Breast epithelium (tissue), 4 donors: ENCODE data around the gene PYCR2. TPM values are rescaled to one million over a fixed set of nuclear protein-coding genes. Genes with fewer than 3 reads are reported as not detected.

Experiments used
- DNase-seq, 2 donors: peaks; one replicate each; pipeline ENCODE4 v3.0.0-alpha.2; 2019; ENCODE audit warnings: low spot score in 2 of 2
- H3K27ac ChIP-seq, 2 donors: fragments of 200-600 bp; sonication (generic) in 1 of 2; one replicate each; pipeline ENCODE4 v1.5.1; 2016 to 2019; ENCODE audit warnings: mild to moderate bottlenecking in 1 of 2
- H3K27me3 ChIP-seq, 2 donors: fragments of 200-600 bp; sonication (generic) in 1 of 2; one replicate each; pipeline versions ENCODE4 v1.5.1 to v1.6.0; 2017 to 2019; ENCODE audit warnings: control low read depth in 1 of 2, mild to moderate bottlenecking in 1 of 2
- H3K36me3 ChIP-seq: fragments of 200-600 bp; one replicate; pipeline ENCODE4 v1.5.1; 2019
- H3K4me1 ChIP-seq, 2 donors: fragments of 200-600 bp; sonication (generic); one replicate each; pipeline ENCODE4 v1.5.1; 2016 to 2019; ENCODE audit warnings: control low read depth in 1 of 2
- H3K4me3 ChIP-seq, 3 donors: fragments of 200-600 bp; sonication (generic); 1 replicate in 2 of 3; 2 replicates in 1 of 3; pipeline ENCODE4 v1.5.1; 2016 to 2019; ENCODE audit warnings: mild to moderate bottlenecking in 3 of 3, moderate library complexity in 2 of 3
- H3K9me3 ChIP-seq, 2 donors: fragments of 200-600 bp; sonication (generic) in 1 of 2; one replicate each; pipeline ENCODE4 v1.5.1; 2016 to 2019; ENCODE audit warnings: control low read depth in 1 of 2
- CTCF ChIP-seq, 3 donors: fragments of 450-650 bp; IDR thresholded peaks; one replicate each; pipeline ENCODE4 v1.5.1; 2016 to 2017; ENCODE audit warnings: antibody characterized with exemption in 3 of 3, mild to moderate bottlenecking in 3 of 3, moderate library complexity in 3 of 3
- POLR2A ChIP-seq: fragments of 450-650 bp; IDR thresholded peaks from one replicate; pipeline ENCODE4 v1.6.1; 2016; ENCODE audit warnings: antibody characterized with exemption, mild to moderate bottlenecking, moderate library complexity
- POLR2AphosphoS5 ChIP-seq, 3 donors: sonication (generic); formaldehyde crosslinking; IDR thresholded peaks; one replicate each; pipeline ENCODE4 v1.6.1; 2017; ENCODE audit warnings: antibody characterized with exemption in 3 of 3
- intact Hi-C: fragments of 100-400 bp; cut with DNase I; formaldehyde crosslinking; loops from one replicate; pipeline ENCODE4 v1.15.1; 2023; ENCODE audit warnings: low total_unique reads
- total RNA-seq, 3 donors: library from RNA; depleted of rRNA; stranded (reverse); fragments of >200 nt; gene quantifications; one replicate each; pipeline ENCODE4 v1.1.0, GENCODE V29; 2016

The PYCR2 gene
- total RNA-seq, 3 donors from 2014 or later: 40.2 to 49.3 (median 47.9) TPM

GRCh38 chr1:225909477-225909876 is 14.6 kb downstream of the PYCR2 start:
- intact Hi-C loops: no loop called here
- Histone ChIP-seq H3K27me3 (no peaks in the 10 kb centered on the region), H3K36me3 (no peaks in the 10 kb centered on the region), H3K4me1 (no peaks in the 10 kb centered on the region), H3K9me3 (no peaks in the 10 kb centered on the region), H3K27ac (no peak overlapping the region), H3K4me3 (no peak overlapping the region)
- TF ChIP-seq POLR2AphosphoS5 (IDR thresholded peaks at IDR 0.05): no peak
- no peak for TF ChIP-seq CTCF (IDR thresholded peaks at IDR 0.05)
- TF ChIP-seq POLR2A: no peak
- DNase-seq: no peak

- no peak for DNase-seq
- H3K27ac ChIP-seq: peak overlapping the region in 1 of 2 donors; percentile 46
- TF ChIP-seq POLR2AphosphoS5 (IDR thresholded peaks at IDR 0.05): no peak
- H3K4me3 ChIP-seq: no peak overlapping the region
- no peaks in the 10 kb centered on the region for H3K4me1 ChIP-seq
- intact Hi-C loops: no loop called here
- no peaks in the 10 kb centered on the region for H3K36me3 ChIP-seq
- H3K9me3 ChIP-seq: no peaks in the 10 kb centered on the region
- H3K27me3 ChIP-seq: no peaks in the 10 kb centered on the region
Measured at GRCh38 chr1:225908773-225909172, 15.3 kb downstream of the PYCR2 start.

- intact Hi-C loops: no loop called here
- Histone ChIP-seq H3K4me3 (no peak overlapping the region), H3K9me3 (no peaks in the 10 kb centered on the region), H3K27ac (peak overlapping the region in 1 of 2 donors; percentile 46), H3K36me3 (no peaks in the 10 kb centered on the region), H3K27me3 (no peaks in the 10 kb centered on the region), H3K4me1 (no peaks in the 10 kb centered on the region)
- TF ChIP-seq POLR2AphosphoS5 (IDR thresholded peaks at IDR 0.05) (no peak), CTCF (IDR thresholded peaks at IDR 0.05) (no peak), POLR2A (no peak)
- DNase-seq: no peak
Measured at GRCh38 chr1:225908013-225908640, 15.9 kb downstream of the PYCR2 start.

GRCh38 chr1:225907341-225907740 is 16.7 kb downstream of the PYCR2 start:
- Histone ChIP-seq H3K36me3 (no peaks in the 10 kb centered on the region), H3K4me3 (no peak overlapping the region), H3K4me1 (no peaks in the 10 kb centered on the region), H3K27ac (no peak overlapping the region), H3K27me3 (no peaks in the 10 kb centered on the region), H3K9me3 (no peaks in the 10 kb centered on the region)
- intact Hi-C loops: no loop called here
- no peak for DNase-seq
- TF ChIP-seq CTCF (IDR thresholded peaks at IDR 0.05) (no peak), POLR2A (no peak), POLR2AphosphoS5 (IDR thresholded peaks at IDR 0.05) (no peak)

GRCh38 chr1:225906467-225906866 is 17.6 kb downstream of the PYCR2 start:
- intact Hi-C loops: no loop called here
- H3K9me3 ChIP-seq: no peaks in the 10 kb centered on the region
- H3K4me1 ChIP-seq: no peaks in the 10 kb centered on the region
- no peak overlapping the region for H3K27ac ChIP-seq
- H3K4me3 ChIP-seq: no peak overlapping the region
- no peaks in the 10 kb centered on the region for H3K36me3 ChIP-seq
- TF ChIP-seq POLR2A (no peak), POLR2AphosphoS5 (IDR thresholded peaks at IDR 0.05) (no peak), CTCF (IDR thresholded peaks at IDR 0.05) (no peak)
- DNase-seq: no peak
- H3K27me3 ChIP-seq: no peaks in the 10 kb centered on the region
